ENCODE results near the gene RHOF.

The RHOF gene

DNA sequence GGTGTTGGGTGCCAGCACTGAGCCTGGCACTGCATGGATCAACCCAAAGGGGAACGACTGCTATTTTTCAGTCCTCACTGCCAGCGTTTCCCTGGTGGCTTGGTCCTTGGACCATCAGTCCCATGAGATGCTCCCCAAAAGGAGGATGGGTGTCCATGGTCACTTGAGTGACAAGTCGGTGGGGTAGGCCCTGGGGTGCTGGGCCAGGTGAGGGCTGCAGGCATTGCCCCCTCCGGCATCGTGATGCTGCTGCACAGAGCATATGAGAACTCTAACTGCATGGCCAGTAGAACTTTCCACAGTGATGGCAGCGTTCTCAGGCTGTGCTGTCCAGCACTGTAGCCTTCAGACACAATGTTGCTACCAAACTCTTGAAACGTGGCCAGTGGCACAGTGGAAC lies 26.6 kb upstream of the RHOF start:
- FAIRE-seq (no peak), DNase-seq (ENCODE audit: insufficient read length, low spot score) (no peak)

DNA sequence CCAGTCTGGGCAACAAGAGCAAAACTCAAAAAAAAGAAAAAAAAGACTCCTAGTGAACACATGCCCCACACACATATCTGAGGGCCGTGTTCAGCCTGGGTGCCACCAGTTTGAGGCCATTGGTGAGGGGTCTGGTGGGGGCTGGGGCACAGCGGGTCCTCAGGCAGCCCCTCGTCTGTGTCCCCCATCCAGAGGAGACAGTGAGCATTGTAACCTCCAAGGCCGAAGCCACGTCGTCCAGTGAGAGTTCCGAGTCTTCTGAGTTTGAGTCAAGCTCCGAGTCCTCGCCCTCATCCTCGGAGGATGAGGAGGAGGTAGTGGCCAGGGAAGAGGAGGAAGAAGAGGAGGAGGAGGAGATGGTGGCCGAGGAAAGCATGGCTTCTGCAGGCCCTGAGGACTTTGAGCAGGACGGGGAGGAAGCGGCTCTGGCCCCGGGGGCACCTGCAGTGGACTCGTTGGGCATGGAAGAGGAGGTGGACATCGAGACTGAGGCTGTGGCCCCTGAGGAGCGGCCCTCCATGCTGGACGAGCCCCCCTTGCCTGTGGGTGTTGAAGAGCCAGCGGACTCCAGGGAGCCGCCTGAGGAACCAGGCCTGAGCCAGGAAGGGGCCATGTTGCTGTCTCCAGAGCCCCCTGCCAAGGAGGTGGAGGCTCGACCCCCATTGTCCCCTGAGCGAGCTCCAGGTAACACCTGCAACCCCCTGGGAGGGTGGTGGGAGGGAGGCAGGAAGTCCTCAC lies 25.9 kb upstream of the RHOF start:
- no peak for DNase-seq (ENCODE audit: insufficient read length, low spot score)
- no peak for FAIRE-seq

DNA sequence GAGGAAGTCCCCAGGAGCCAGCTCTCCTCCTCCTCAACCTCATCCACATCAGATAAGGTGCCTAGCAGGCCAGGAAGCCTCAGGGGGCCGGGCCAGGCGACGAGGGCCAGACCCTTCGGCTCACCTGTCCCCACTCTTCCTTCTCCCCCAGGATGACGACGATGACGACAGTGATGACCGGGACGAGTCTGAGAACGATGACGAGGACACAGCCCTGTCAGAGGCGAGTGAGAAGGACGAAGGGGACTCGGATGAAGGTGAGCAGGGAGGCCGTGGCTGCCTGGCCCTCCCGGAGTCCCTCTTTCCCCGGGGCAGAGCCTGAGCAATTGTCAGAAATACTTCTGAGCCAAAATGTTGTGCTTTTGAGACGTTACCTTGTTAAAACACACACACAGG lies 24.2 kb upstream of the RHOF start:
- no peak for FAIRE-seq
- no peak for DNase-seq (ENCODE audit: insufficient read length, low spot score)

DNA sequence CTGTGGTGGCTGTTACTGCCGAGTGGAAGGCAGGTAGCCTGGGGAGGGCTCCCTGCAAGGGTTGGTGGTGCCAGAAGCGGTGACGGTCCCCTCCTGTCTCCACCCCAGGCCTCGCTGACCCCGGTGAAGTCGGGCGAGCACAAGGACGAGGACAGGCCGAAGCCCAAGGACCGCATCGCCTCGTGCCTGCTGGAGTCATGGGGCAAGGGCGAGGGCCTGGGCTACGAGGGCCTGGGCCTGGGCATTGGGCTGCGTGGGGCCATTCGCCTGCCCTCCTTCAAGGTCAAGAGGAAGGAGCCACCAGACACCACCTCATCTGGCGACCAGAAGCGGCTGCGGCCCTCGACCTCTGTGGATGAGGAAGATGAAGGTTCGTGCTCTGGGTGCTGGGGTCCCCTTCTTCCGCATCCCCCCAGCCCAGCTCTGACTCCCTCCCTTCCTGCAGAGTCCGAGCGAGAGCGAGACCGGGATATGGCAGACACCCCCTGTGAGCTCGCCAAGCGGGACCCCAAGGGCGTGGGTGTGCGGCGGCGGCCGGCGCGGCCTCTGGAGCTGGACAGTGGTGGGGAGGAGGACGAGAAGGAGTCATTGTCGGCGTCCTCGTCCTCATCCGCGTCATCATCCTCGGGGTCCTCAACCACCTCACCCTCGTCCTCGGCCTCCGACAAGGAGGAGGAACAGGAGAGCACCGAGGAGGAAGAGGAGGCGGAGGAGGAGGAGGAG lies 23.6 kb upstream of the RHOF start:
- no peak for DNase-seq (ENCODE audit: insufficient read length, low spot score)
- FAIRE-seq: no peak

DNA sequence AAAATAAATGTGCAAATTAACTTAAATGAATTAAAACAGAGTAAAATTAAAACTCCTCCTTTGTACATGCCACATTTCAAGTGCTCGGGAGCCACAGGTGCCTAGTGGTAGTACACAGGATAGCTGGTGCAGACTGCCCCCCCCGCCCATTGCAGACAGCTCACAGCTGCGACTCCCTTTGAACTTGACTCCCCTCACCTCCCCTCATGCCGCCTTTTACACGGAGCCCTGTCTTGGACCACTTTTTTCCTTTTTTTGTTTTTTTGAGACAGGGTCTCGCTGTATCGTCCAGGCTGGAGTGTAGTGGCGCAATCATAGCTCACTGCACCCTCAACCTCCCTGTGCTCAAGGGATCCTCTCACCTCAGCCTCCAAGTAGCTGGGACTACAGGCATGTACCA lies 21.8 kb upstream of the RHOF start:
- FAIRE-seq: no peak
- DNase-seq (ENCODE audit: insufficient read length, low spot score): no peak

DNA sequence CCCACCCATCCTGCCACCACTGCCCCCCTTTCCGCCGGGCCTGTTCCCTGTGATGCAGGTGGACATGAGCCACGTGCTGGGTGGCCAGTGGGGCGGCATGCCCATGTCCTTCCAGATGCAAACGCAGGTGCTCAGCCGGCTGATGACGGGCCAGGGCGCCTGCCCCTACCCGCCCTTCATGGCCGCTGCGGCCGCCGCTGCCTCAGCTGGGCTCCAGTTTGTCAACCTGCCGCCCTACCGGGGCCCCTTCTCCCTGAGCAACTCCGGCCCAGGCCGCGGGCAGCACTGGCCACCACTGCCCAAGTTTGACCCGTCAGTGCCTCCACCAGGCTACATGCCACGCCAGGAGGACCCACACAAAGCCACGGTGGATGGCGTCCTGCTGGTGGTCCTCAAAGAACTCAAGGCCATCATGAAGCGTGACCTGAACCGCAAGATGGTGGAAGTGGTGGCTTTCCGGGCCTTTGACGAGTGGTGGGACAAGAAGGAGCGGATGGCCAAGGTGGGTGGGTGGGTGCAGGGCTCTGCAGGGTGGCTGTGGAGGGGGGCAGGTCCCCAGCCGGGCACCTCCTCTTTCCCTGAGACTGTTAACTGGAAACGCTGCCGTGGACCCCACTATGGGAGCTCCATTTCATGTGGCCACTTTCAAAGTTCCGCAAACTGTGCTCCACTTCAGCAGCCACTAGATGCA lies 21.1 kb upstream of the RHOF start:
- no peak for FAIRE-seq
- no peak for DNase-seq (ENCODE audit: insufficient read length, low spot score)

DNA sequence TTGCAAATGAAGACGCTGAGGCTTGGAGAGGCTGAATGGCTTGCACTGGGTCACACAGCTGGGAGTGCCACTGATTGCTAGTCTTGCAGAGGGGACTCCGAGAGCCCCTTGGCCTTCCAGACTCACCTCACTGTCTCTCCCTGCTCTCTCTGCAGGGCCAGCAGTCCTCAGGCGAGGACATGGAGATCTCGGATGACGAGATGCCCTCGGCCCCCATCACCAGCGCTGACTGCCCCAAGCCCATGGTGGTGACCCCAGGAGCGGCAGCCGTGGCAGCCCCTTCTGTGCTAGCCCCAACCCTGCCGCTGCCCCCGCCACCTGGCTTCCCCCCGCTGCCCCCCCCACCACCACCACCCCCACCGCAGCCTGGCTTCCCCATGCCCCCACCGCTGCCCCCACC lies 20.5 kb upstream of the RHOF start:
- DNase-seq (ENCODE audit: insufficient read length, low spot score) (no peak), FAIRE-seq (no peak)

DNA sequence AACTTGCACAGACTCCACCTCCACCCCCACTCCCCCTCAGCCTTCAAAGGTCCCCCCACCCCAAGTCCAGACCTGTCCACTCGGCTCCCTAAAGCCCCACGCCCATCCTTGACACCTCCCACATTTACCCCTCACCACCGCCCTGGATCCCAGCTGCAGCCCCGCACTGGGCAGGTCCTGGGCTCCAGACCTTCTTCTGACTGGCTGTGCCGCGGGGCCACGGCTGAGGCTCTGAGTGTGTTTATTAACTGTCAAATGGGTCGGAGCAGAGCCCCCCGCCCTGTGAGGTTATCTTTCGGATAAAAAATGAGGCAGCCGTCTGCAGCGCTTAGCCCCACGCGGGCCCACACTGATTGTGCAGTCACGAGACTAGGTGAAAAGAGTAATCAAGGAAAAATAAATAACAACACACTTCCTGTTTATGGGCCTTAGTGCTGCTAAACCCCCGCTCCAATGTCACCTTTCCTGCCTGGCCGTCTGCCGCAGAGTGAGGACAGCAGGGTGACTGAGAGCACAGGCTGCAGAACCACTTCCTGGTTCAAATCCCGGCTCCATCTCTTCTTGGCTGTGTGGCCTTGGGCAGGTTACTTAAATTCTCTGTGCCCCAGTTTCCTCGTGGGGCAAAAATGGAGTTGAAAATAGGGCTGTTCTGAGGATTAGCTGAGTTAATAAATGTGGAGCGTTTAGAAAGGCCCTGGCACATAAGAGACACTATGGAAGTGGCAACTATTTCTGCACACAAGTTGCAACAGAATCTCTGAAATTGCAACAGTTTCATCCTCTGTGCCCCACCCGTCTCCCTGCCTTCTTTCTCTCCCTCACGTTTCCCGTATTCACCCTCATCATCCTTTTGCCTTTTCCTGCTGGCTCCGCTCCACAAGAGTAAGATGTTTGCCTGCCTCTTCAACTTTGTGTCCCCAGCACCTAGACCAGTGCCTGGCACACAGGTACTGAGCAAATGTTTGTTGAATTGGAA lies 19.7 kb upstream of the RHOF start:
- DNase-seq (ENCODE audit: insufficient read length, low spot score) (no peak), FAIRE-seq (no peak)

DNA sequence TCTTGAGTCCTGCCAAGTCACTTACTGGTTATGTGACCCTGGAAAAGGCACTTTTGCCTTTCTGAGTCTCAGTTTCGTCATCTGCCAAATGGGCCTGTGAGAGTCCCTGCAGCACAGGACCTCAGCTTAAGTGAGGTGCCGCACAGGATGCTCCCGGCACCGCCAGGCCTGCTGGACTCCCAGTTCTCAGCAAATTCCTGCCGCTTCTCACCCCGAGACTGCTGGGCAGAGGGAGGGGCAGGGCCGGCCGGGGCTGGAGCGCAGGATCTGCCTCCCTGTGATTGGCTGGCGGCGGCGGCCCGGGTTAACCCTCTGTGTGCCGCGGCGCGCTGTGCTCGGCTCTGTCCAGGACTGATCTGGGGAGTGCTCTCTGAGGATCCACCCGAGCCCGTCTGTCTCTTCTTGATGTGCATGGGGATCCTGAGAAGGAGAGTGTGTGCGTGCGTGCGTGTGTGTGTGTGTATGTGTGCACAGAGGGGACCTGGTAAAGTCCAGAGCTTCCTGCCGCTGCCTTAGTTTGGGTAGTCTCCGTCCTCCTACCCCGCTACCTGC lies 18.9 kb upstream of the RHOF start:
- FAIRE-seq: peak; percentile 66
- DNase-seq (ENCODE audit: insufficient read length, low spot score): peak; percentile 61

DNA sequence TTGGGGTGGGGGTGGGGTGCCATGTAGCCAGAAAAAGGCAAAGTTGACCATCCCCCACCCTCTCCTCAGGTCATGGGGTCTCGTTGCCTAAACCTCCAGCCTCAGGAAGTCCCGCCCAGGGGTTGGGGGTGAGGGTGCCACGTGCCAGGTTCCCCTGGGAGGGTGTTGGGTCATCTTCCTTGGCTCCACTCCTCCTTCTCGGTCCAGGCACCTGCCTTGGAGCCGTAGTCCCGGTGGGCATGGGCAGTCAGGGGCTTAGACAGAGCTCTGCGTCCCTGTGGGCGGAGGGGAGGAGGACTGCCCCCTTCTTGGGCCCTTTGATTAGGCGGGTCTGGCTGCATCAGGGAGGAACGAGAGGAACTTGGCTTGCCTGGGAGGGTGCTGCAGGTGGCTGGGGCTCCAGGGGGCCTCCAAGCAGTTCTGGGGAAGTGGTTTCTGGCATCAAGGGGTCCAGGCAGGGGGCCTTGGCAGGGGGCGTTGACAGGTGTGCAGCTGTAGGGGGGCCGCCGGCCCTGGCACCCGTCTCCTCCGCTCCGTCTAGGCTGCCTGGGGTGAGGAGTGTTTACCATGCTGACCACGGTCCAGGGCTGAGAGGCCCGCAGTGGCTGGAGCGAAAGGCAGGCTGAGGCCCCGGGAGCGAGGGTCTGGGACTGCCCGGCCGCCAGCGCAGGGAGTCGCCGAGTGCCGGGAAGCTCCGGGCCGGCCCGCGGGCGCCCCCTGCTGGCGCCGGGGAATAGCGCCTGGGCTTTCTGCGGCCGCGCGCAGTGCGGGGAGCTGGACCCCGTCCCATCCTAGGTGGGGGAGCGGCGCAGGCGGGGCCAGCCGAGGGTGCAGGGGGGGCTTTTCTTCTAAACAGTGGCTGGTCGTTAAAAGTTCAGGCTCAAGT lies 18.2 kb upstream of the RHOF start:
- FAIRE-seq (no peak), DNase-seq (ENCODE audit: insufficient read length, low spot score) (peak; percentile 98)

DNA sequence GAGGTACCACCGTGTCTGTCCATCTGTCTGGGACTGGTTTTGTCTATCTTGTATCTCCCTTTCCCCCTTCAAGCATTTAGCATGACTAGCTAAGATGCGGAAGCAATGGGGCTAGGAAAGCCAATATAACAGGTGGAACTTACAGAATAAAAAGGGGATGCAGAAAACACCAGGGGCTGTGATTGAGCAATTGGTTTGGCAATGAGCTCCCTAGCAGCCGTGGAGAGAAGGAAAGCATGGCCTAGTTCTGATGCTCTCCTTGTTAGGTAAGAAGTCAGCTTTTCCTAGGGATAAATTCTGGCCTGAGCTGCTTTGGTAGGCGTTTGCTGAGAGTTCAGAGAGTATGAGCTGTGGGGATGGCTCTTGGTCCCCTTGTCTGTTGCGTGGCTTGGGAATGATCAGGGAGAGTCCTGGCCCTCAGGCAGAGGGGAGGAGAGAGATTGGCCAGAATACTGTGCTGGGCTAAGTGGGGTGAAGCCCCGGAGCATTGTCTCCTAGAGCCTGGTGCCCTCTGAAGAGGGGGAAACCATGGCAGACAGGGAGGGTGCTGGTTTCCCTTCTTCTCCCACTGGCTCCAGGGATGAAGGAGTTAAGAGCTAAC lies 17.4 kb upstream of the RHOF start:
- no peak for FAIRE-seq
- no peak for DNase-seq (ENCODE audit: insufficient read length, low spot score)

DNA sequence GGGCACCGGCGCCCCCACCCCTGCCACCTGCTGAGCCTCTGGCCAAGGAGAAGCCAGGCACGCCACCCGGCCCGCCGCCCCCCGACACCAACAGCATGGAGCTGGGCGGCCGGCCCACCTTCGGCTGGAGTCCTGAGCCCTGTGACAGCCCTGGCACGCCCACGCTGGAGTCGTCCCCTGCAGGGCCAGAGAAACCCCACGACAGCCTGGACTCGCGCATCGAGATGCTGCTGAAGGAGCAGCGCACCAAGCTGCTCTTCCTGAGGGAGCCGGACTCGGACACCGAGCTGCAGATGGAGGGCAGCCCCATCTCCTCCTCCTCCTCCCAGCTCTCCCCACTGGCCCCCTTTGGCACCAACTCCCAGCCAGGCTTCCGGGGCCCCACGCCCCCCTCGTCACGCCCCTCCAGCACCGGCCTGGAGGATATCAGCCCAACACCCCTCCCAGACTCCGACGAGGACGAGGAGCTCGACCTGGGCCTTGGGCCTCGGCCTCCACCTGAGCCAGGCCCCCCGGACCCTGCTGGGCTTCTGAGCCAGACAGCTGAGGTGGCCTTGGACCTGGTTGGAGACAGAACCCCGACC lies 16.8 kb upstream of the RHOF start:
- FAIRE-seq: no peak
- DNase-seq (ENCODE audit: insufficient read length, low spot score): no peak

DNA sequence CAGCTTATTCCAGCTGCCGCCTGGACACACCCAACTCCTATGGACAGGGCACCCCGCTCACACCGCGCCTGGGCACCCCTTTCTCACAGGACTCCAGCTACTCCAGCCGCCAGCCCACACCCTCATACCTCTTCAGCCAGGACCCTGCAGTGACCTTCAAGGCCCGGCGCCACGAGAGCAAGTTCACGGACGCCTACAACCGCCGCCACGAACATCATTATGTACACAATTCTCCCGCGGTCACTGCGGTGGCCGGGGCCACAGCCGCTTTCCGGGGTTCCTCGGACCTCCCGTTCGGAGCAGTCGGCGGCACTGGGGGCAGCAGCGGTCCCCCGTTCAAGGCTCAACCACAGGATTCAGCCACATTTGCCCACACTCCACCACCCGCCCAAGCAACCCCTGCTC lies 16.2 kb upstream of the RHOF start:
- FAIRE-seq (no peak), DNase-seq (ENCODE audit: insufficient read length, low spot score) (no peak)

DNA sequence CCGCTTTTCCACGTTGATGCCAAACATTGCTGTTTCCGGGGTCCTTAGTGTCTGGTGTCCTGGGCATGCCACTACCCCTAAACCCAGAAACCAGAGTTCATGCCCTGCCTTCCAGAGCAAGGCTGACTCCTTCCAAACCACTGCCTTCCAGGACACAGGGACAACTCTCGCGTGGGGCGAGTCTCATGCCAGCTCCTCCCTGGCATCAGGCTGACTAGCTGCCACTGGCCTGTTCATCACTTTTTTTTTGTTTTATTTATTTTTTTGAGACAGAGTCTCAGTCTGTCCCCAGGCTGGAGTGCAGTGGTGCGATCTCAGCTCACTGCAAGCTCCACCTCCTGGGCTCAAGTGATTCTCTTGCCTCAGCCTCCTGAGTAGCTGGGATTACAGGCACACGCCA lies 15.1 kb upstream of the RHOF start:
- no peak for DNase-seq (ENCODE audit: insufficient read length, low spot score)
- no peak for FAIRE-seq

DNA sequence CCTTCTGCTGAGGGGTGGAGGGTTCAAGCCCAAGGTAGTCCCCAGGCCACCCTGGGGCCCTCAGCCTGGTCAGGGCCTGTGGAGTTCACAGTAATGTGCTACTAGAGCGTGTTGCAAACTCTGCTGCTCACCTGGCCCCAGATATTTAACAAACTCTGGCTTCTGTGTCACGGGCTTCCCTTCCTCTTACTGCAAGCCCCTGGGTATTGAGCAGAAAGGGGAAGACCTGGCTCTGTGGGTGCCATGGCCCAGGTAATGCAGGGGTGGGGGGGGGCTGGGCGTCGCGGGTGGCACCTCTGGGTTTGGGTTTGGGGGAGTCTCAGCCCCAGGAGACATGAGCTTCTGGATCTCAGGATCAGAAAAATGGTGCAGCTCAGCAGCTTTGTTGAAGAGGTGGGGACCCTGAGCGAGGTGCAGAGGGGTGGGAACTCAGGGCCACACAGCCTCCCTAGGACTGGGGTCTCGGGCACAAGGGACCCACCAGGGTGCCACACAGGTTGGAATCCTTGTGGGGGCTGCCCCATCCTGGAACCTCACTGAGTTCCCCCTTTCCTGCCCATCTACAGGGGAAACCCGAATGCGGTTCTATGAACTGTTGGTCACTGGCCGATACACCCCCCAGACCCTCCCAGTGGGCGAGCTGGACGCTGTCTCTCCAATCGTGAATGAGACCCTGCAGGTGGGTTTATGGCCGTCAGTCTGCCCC lies 14.3 kb upstream of the RHOF start:
- no peak for FAIRE-seq

DNA sequence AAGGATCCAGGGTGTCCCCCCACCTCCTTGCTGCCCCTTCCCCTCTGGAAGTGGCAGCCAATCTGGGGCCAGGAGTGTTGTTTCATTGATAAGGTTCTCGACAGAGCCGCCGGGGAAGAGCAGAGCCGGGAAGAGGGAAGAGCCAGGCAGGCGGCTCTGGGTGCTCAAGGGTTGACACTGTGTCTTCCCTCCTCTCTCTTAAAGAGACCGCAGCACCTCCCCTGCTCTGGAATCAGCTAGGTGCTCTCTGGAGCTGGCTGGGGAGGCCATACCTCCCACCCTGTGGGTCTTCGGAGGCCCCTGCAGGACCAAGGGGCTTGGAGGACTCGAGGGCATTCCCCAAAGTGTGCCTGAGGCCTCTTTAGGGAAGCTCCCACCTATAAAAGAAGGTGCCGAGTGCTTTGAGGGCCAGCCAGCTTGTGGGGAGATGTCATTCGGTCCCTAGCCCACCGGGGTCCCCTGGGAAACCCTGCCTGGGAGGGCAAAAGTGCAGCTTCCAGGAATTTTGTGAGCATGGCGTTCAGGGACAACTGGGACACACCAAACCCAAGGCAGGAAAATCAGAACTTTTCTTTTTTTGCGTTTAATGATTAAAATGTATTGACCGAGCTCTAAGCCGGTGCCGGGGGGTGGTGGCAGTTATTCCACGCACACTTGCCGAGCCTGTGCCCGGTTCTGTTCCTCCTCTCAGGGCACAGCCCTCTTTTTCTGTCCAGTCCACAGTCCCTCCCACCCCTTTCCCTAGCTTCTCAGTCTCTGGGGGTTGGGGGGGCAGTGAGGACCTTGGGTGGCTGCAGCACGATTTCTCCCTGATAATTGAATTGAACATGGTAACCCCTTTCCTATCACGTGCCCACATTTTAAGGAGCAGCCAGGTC lies 13.3 kb upstream of the RHOF start:
- FAIRE-seq (no peak), DNase-seq (ENCODE audit: insufficient read length, low spot score) (no peak)

More for the DNA sequence above, 14.3 kb upstream of the RHOF start:
- no peak for DNase-seq (ENCODE audit: insufficient read length, low spot score)

DNA sequence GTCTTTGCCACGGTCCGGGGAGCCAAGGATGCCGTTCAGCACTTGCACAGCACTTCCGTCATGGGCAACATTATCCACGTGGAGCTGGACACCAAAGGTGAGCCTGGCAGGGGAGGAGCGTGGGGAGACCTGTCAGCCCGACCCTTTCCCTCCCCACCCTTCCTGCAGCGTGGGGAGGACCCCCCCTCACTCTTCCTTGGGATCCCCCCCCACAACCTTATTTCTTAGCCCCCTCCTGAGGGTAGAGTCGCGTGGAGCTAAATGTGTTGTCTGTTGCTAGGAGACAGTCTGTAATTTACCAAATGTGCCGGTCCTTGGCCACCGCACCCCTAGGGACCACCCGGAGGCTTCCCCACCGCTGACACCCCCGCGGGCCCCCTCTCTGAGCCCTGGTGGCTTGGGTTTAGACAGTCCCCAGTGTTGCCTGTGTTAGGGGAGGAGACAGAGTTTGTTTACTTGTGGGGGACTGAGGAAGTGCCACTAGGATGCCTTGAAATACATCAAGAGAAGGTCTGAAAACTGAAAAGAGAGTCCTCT lies 12.6 kb upstream of the RHOF start:
- FAIRE-seq: peak; percentile 39

More for the DNA sequence above, 12.6 kb upstream of the RHOF start:
- DNase-seq (ENCODE audit: insufficient read length, low spot score): no peak
